ENCODE measurements around the gene LILRA2.
"Not testable (repeated sequence)": the region's sequence is repeated elsewhere in the genome, so short reads cannot be mapped to it uniquely, and the experiment has no call there.

The LILRA2 gene

GRCh38 chr19:54571715-54572615 is 1.6 kb upstream of the LILRA2 start:
- not testable (repeated sequence) for DNase-seq (ENCODE audit: low spot score)

- DNase-seq (ENCODE audit: low spot score): no peak
These were observed 786 bp upstream of the LILRA2 start for GRCh38 chr19:54572696-54573311.

GRCh38 chr19:54574051-54574450 is 461 bp downstream of the LILRA2 start:
- DNase-seq (ENCODE audit: low spot score): no peak

- DNase-seq (ENCODE audit: low spot score): no peak
These were observed 1.0 kb downstream of the LILRA2 start for GRCh38 chr19:54574527-54575056.

GRCh38 chr19:54575205-54575604 is 1.6 kb downstream of the LILRA2 start:
- not testable (repeated sequence) for DNase-seq (ENCODE audit: low spot score)

GRCh38 chr19:54576411-54576976 is 2.9 kb downstream of the LILRA2 start:
- no peak for DNase-seq (ENCODE audit: low spot score)

- no peak for DNase-seq (ENCODE audit: low spot score)
These were observed 3.7 kb downstream of the LILRA2 start for GRCh38 chr19:54577334-54577733.

- DNase-seq (ENCODE audit: low spot score): not testable (repeated sequence)
These were observed 4.7 kb downstream of the LILRA2 start for GRCh38 chr19:54578268-54578667.

- no peak for DNase-seq (ENCODE audit: low spot score)
These were observed 12.8 kb downstream of the LILRA2 start for GRCh38 chr19:54586397-54586796.

GRCh38 chr19:54587026-54587425 is 13.4 kb downstream of the LILRA2 start:
- no peak for DNase-seq (ENCODE audit: low spot score)

- not testable (repeated sequence) for DNase-seq (ENCODE audit: low spot score)
These were observed 19.9 kb downstream of the LILRA2 start, which contains the start of gene LILRA1 for GRCh38 chr19:54593445-54593844. Gene LILRA1, plus strand, starts transcription at chr19:54593632. Its CDS starts 613 bp downstream, at chr19:54594245.

GRCh38 chr19:54593931-54594626 is 20.5 kb downstream of the LILRA2 start:
- not testable (repeated sequence) for DNase-seq (ENCODE audit: low spot score)

GRCh38 chr19:54594737-54595136 is 21.1 kb downstream of the LILRA2 start:
- no peak for DNase-seq (ENCODE audit: low spot score)

- DNase-seq (ENCODE audit: low spot score): not testable (repeated sequence)
These were observed 22.3 kb downstream of the LILRA2 start for GRCh38 chr19:54595680-54596436.

- DNase-seq (ENCODE audit: low spot score): no peak
These were observed 26.6 kb downstream of the LILRA2 start for GRCh38 chr19:54600212-54600611.

- DNase-seq (ENCODE audit: low spot score): no peak
These were observed 32.6 kb downstream of the LILRA2 start for GRCh38 chr19:54606230-54606629.

- DNase-seq (ENCODE audit: low spot score): no peak
These were observed 33.5 kb downstream of the LILRA2 start for GRCh38 chr19:54606891-54607784.

GRCh38 chr19:54607785-54608150 is 34.2 kb downstream of the LILRA2 start:
- DNase-seq (ENCODE audit: low spot score): no peak

GRCh38 chr19:54608205-54608604 is 34.6 kb downstream of the LILRA2 start:
- no peak for DNase-seq (ENCODE audit: low spot score)

GRCh38 chr19:54608792-54609191 is 35.2 kb downstream of the LILRA2 start:
- no peak for DNase-seq (ENCODE audit: low spot score)
